C4-2B (cell line): Measurements from ENCODE around the gene SCGN.

ENCODE experiments used
- CTCF ChIP-seq: fragments of 450-650 bp; conservative IDR thresholded peaks from 2 replicates; pipeline ENCODE4 v1.5.1; 2017; ENCODE audit warnings: mild to moderate bottlenecking
- ZFX ChIP-seq: fragments of 450-650 bp; IDR thresholded peaks from 2 replicates; pipeline ENCODE4 v1.6.1; 2017

GRCh38 chr6:25659633-25660368, 7.8 kb downstream of the SCGN start:
- TF ChIP-seq CTCF (no peak), ZFX (no peak)
